H1 (cell line): ENCODE data around the gene UMPS. TPM values are rescaled to one million over a fixed set of nuclear protein-coding genes. Genes with fewer than 3 reads are reported as not detected.

Source experiments
- CTCF ChIA-PET: fragments of 300-600 bp; sonication (Branson Sonifier 250); formaldehyde crosslinking; loops from one replicate; lab custom pipeline; 2021; ENCODE audit not compliant: partially characterized antibody; lab: Charles Lee
- POLR2A ChIA-PET: fragments of 300-600 bp; sonication (Branson Sonifier 250); formaldehyde crosslinking; loops from one replicate; lab custom pipeline; 2021; ENCODE audit warnings: inconsistent platforms; ENCODE audit not compliant: partially characterized antibody; lab: Charles Lee
- DNase-seq, 2 experiments: peaks; one replicate each; pipeline versions ENCODE4 v3.0.0 to v3.0.0-alpha.2; 2010 to 2022; ENCODE audit warnings: low spot score in 2 of 2, low read depth in 1 of 2, mixed read lengths in 1 of 2
- FAIRE-seq: peaks from 2 replicates; lab custom pipeline; 2011; peaks lifted over from hg19 to GRCh38; lab: Jason Lieb, UNC
- H2AFZ ChIP-seq: 2 replicates; pipeline ENCODE4 v1.8.1; 2012; ENCODE audit warnings: low read length, inconsistent platforms
- H2AK5ac ChIP-seq: 2 replicates; pipeline ENCODE4 v1.6.1; 2013; ENCODE audit warnings: low read depth, low read length
- H2BK120ac ChIP-seq: replicated peaks from 2 replicates; pipeline ENCODE3; 2013; ENCODE audit warnings: low read depth, low read length, inconsistent platforms
- H2BK12ac ChIP-seq: 2 replicates; pipeline ENCODE4 v1.6.1; 2013; ENCODE audit warnings: low read depth, low read length
- H2BK15ac ChIP-seq: 2 replicates; pipeline ENCODE4 v1.6.1; 2013; ENCODE audit warnings: low read length
- H2BK20ac ChIP-seq: 2 replicates; pipeline ENCODE4 v1.6.1; 2013; ENCODE audit warnings: low read length
- H2BK5ac ChIP-seq: 2 replicates; pipeline ENCODE4 v1.6.1; 2013; ENCODE audit warnings: low read depth, low read length
- H3K14ac ChIP-seq: 2 replicates; pipeline ENCODE4 v1.6.1; 2013; ENCODE audit warnings: inconsistent platforms; ENCODE audit not compliant: insufficient read length
- H3K18ac ChIP-seq: 2 replicates; pipeline ENCODE4 v1.6.1; 2013; ENCODE audit warnings: low read length; ENCODE audit errors: extremely low read depth
- H3K23ac ChIP-seq: 2 replicates; pipeline ENCODE4 v1.6.1; 2013; ENCODE audit warnings: inconsistent platforms; ENCODE audit not compliant: insufficient read length
- H3K23me2 ChIP-seq: 2 replicates; pipeline ENCODE4 v1.6.1; 2013; ENCODE audit warnings: low read depth, low read length
- H3K27ac ChIP-seq: 2 replicates; pipeline ENCODE4 v1.6.1; 2011; ENCODE audit warnings: low read depth, low read length, inconsistent platforms
- H3K27me3 ChIP-seq, 4 experiments: replicated peaks in 1 of 4; 1 replicate in 1 of 4; 2 replicates in 3 of 4; pipeline versions ENCODE4 v1.6.1 to v1.8.1; 2011 to 2013; ENCODE audit warnings: low read length in 3 of 4, mild to moderate bottlenecking in 3 of 4, inconsistent platforms in 2 of 4, mixed read lengths in 2 of 4, moderate library complexity in 1 of 4; ENCODE audit not compliant: control insufficient read depth in 3 of 4, insufficient read depth in 3 of 4; ENCODE audit errors: extremely low read depth in 1 of 4
- H3K36me3 ChIP-seq, 4 experiments: 2 replicates each; pipeline versions ENCODE4 v1.6.1 to v1.8.1; 2011 to 2013; ENCODE audit warnings: mild to moderate bottlenecking in 4 of 4, low read length in 3 of 4, moderate library complexity in 2 of 4, control low read depth in 1 of 4, inconsistent platforms in 1 of 4; ENCODE audit not compliant: insufficient read depth in 4 of 4, control insufficient read depth in 2 of 4
- H3K4ac ChIP-seq: replicated peaks from 2 replicates; pipeline ENCODE3; 2013; ENCODE audit warnings: low read length, low read depth, mixed read lengths, inconsistent platforms; ENCODE audit not compliant: insufficient read length
- H3K4me1 ChIP-seq, 4 experiments: replicated peaks in 1 of 4; 1 replicate in 1 of 4; 2 replicates in 3 of 4; pipeline versions ENCODE4 v1.6.1 to v1.8.1; 2011 to 2013; ENCODE audit warnings: low read length in 3 of 4, inconsistent platforms in 2 of 4, mixed read lengths in 1 of 4; ENCODE audit not compliant: insufficient read depth in 4 of 4, control insufficient read depth in 3 of 4
- H3K4me2 ChIP-seq, 2 experiments: 2 replicates each; pipeline versions ENCODE4 v1.6.1 to v1.8.1; 2011 to 2013; ENCODE audit warnings: low read depth in 2 of 2, low read length in 2 of 2, control low read depth in 1 of 2, inconsistent platforms in 1 of 2, mild to moderate bottlenecking in 1 of 2; ENCODE audit not compliant: insufficient read depth in 1 of 2
- H3K4me3 ChIP-seq, 4 experiments: fragments of 200-600, 300-600 bp in 1 of 4; sonication (generic), shearing (Covaris generic), sonication (Bioruptor Twin) in 1 of 4; 2 replicates each; pipeline versions ENCODE4 v1.5.1 to v1.8.1; 2011 to 2016; ENCODE audit warnings: low read length in 4 of 4, low read depth in 3 of 4, control low read depth in 2 of 4, inconsistent platforms in 2 of 4, mild to moderate bottlenecking in 2 of 4, mixed read lengths in 1 of 4, moderate library complexity in 1 of 4; ENCODE audit not compliant: insufficient read depth in 2 of 4; ENCODE audit errors: extremely low read depth in 1 of 4
- H3K56ac ChIP-seq: replicated peaks from 2 replicates; pipeline ENCODE3; 2013; ENCODE audit warnings: low read depth, mild to moderate bottlenecking, mixed read lengths, low read length, inconsistent platforms; ENCODE audit not compliant: insufficient read length
- H3K79me1 ChIP-seq: 2 replicates; pipeline ENCODE4 v1.6.1; 2013; ENCODE audit warnings: low read depth, low read length, control low read depth
- H3K79me2 ChIP-seq, 2 experiments: 2 replicates each; pipeline versions ENCODE4 v1.6.1 to v1.8.1; 2012 to 2013; ENCODE audit warnings: low read length in 2 of 2, mild to moderate bottlenecking in 2 of 2, inconsistent platforms in 1 of 2; ENCODE audit not compliant: insufficient read depth in 2 of 2, control insufficient read depth in 1 of 2
- H3K9ac ChIP-seq, 4 experiments: replicated peaks in 1 of 4; 1 replicate in 1 of 4; 2 replicates in 3 of 4; pipeline versions ENCODE4 v1.6.1 to v1.8.1; 2011 to 2013; ENCODE audit warnings: low read depth in 3 of 4, low read length in 3 of 4, control low read depth in 2 of 4, mild to moderate bottlenecking in 2 of 4, moderate library complexity in 2 of 4, inconsistent platforms in 1 of 4; ENCODE audit errors: extremely low read depth in 1 of 4
- H3K9me3 ChIP-seq, 2 experiments: 2 replicates each; pipeline versions ENCODE4 v1.6.1 to v1.8.1; 2012 to 2013; ENCODE audit warnings: mild to moderate bottlenecking in 2 of 2, moderate library complexity in 2 of 2, control low read depth in 1 of 2, inconsistent platforms in 1 of 2, low read depth in 1 of 2, low read length in 1 of 2, mixed read lengths in 1 of 2; ENCODE audit not compliant: insufficient read depth in 2 of 2
- H4K20me1 ChIP-seq, 2 experiments: replicated peaks in 1 of 2; 2 replicates each; pipeline versions ENCODE3 to v1.8.1; 2011 to 2013; ENCODE audit warnings: inconsistent platforms in 2 of 2, low read length in 2 of 2, mild to moderate bottlenecking in 1 of 2; ENCODE audit not compliant: insufficient read depth in 2 of 2, control insufficient read depth in 1 of 2
- H4K5ac ChIP-seq: 2 replicates; pipeline ENCODE4 v1.6.1; 2013; ENCODE audit warnings: low read length, low read depth, mixed read lengths, inconsistent platforms; ENCODE audit not compliant: insufficient read length
- H4K8ac ChIP-seq: 2 replicates; pipeline ENCODE4 v1.8.0; 2013; ENCODE audit warnings: mild to moderate bottlenecking, moderate library complexity, low read length, inconsistent platforms; ENCODE audit not compliant: insufficient read depth; ENCODE audit errors: extremely low read depth
- H4K91ac ChIP-seq: replicated peaks from 2 replicates; pipeline ENCODE3; 2013; ENCODE audit warnings: low read length, mixed read lengths, inconsistent platforms; ENCODE audit not compliant: insufficient read length
- BACH1 ChIP-seq: IDR thresholded peaks from 2 replicates; pipeline ENCODE4 v1.6.1; 2012; ENCODE audit warnings: low read length, improper control_type of control experiment
- CEBPB ChIP-seq: IDR thresholded peaks from 2 replicates; pipeline ENCODE4 v1.6.1; 2012; ENCODE audit warnings: low read depth, low read length
- EP300 ChIP-seq, 2 experiments: IDR thresholded peaks; 1 replicate in 1 of 2; 2 replicates in 1 of 2; pipeline ENCODE4 v1.6.1; 2011 to 2012; ENCODE audit warnings: low read depth in 2 of 2, low read length in 2 of 2, mild to moderate bottlenecking in 2 of 2, borderline replicate concordance in 1 of 2, inconsistent platforms in 1 of 2, moderate library complexity in 1 of 2
- FOSL1 ChIP-seq: IDR thresholded peaks from 2 replicates; pipeline ENCODE4 v1.6.1; 2011; ENCODE audit warnings: mild to moderate bottlenecking, low read depth, low read length, moderate library complexity; ENCODE audit not compliant: insufficient read depth
- JUN ChIP-seq: IDR thresholded peaks from 2 replicates; pipeline ENCODE4 v1.6.1; 2011; ENCODE audit warnings: low read depth, mild to moderate bottlenecking, improper control_type of control experiment, low read length
- KDM5A ChIP-seq: fragments of 200-600 bp; IDR thresholded peaks from 2 replicates; pipeline ENCODE4 v1.7.1; 2012; ENCODE audit warnings: mild to moderate bottlenecking, low read length, inconsistent platforms, mixed read lengths
- MAFK ChIP-seq: IDR thresholded peaks from 2 replicates; pipeline ENCODE4 v1.6.1; 2012; ENCODE audit warnings: low read depth, mild to moderate bottlenecking, improper control_type of control experiment, low read length
- POLR2AphosphoS5 ChIP-seq: IDR thresholded peaks from 2 replicates; pipeline ENCODE4 v1.6.1; 2011; ENCODE audit warnings: low read depth, low read length
- RBBP5 ChIP-seq: IDR thresholded peaks from 2 replicates; pipeline ENCODE4 v1.7.1; 2012; ENCODE audit warnings: low read depth, mild to moderate bottlenecking, inconsistent platforms, low read length, moderate library complexity, borderline replicate concordance
- RFX5 ChIP-seq: IDR thresholded peaks from 2 replicates; pipeline ENCODE4 v1.6.1; 2011; ENCODE audit warnings: low read depth, low read length, improper control_type of control experiment, borderline replicate concordance
- SIRT6 ChIP-seq: IDR thresholded peaks from one replicate; pipeline ENCODE4 v1.7.1; 2012; ENCODE audit warnings: low read length, inconsistent platforms
- SIX5 ChIP-seq: IDR thresholded peaks from 2 replicates; pipeline ENCODE4 v1.6.1; 2011; ENCODE audit warnings: mild to moderate bottlenecking, low read depth, low read length
- SP4 ChIP-seq: IDR thresholded peaks from 2 replicates; pipeline ENCODE4 v1.6.1; 2012; ENCODE audit warnings: low read length, inconsistent platforms
- TAF1 ChIP-seq: IDR thresholded peaks from 2 replicates; pipeline ENCODE4 v1.6.1; 2011; ENCODE audit warnings: mild to moderate bottlenecking, low read depth, low read length
- TBP ChIP-seq: IDR thresholded peaks from 2 replicates; pipeline ENCODE4 v1.6.1; 2011; ENCODE audit warnings: low read depth, low read length, improper control_type of control experiment
- TCF12 ChIP-seq: IDR thresholded peaks from 2 replicates; pipeline ENCODE4 v1.6.1; 2011; ENCODE audit warnings: low read depth, mild to moderate bottlenecking, low read length
- WGBS, 2 experiments: shearing (Covaris generic) in 1 of 2; methylation state at CpG; one replicate each; pipeline versions ENCODE4 v1.1.6 to v1.1.7; 2013 to 2015; ENCODE audit warnings: low lambda C conversion rate in 2 of 2, mixed read lengths in 2 of 2, inconsistent platforms in 1 of 2, low coverage in 1 of 2, missing lambda C conversion rate in 1 of 2; ENCODE audit not compliant: insufficient replicate concordance in 2 of 2, insufficient coverage in 1 of 2, insufficient read length in 1 of 2; ENCODE audit errors: extremely low coverage in 1 of 2, missing lambda C conversion rate in 1 of 2; 5-methylcytosine and 5-hydroxymethylcytosine counted together
- polyA plus RNA-seq, 7 experiments: library from polyadenylated mRNA; depleted of rRNA in 3 of 7; stranded (reverse) in 5 of 7; unstranded in 2 of 7; fragments of >200 nt in 5 of 7; fragments of 200-250 nt in 2 of 7; gene quantifications; 1 replicate in 5 of 7; 2 replicates in 1 of 7; 4 replicates in 1 of 7; pipeline versions ENCODE4 v1.2.1 to v1.2.3, GENCODE V29; 2011 to 2013; ENCODE audit warnings: missing spikeins in 2 of 7, mixed read lengths in 2 of 7
- total RNA-seq: library from RNA; stranded (reverse); fragmentation: NEBNext Ultra II Directional; extraction: Animal tissue kit (Norgen Biotek cat#: 25700); gene quantifications from 2 replicates; pipeline ENCODE4 v1.2.1, GENCODE V29; 2021

Gene UMPS
- total and polyA plus RNA-seq, 2 of the 8 experiments (the other 6 are each of a cell fraction or from before 2014, with no cell fraction given), result 32.8 to 59.0 TPM

DNA sequence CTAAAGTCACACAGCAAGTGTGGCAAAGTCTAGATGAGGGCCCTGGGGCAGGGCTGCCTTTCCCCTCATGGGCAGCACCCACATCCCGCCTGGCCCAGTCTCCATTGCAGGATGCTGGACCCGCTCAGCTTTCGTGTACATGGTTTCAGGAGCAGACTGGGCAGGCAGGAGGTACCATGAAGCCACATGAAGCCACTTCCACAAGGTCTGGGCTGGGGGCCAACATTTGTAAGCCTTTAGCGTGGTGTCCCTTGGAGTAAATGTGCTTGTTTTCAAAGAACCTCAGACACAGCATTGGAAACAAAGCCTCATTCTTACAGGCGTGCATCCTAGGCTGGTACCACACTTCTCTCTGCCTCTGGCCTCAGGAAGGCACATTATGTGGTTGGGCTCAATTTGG lies 34.5 kb downstream of the UMPS start:
- Histone ChIP-seq H3K56ac (no peak overlapping the region), H3K4me1 (no peaks in the 10 kb centered on the region; a peak in 2 of 7 replicates), H2BK120ac (no peak overlapping the region), H3K4me3 (no peak overlapping the region), H3K23ac (no peak overlapping the region), H3K79me1 (no peaks in the 10 kb centered on the region), H4K8ac (no peak overlapping the region), H3K14ac (no peak overlapping the region), H4K20me1 (peaks cover 1 to 2% of the 10 kb centered on the region in 2 experiments), H3K18ac (no peak overlapping the region), H2BK15ac (no peak overlapping the region), H2BK5ac (no peak overlapping the region), H2AFZ (no peak overlapping the region), H4K5ac (no peak overlapping the region), H3K23me2 (no peaks in the 10 kb centered on the region), H3K27ac (no peak overlapping the region), H3K9ac (no peak overlapping the region), H4K91ac (no peak overlapping the region), H3K27me3 (no peaks in the 10 kb centered on the region; a peak in 1 of 7 replicates), H3K36me3 (peaks cover 11 to 34% (median 30%) of the 10 kb centered on the region in 4 experiments; a peak in 7 of 8 replicates), H3K79me2 (no peaks in the 10 kb centered on the region), H3K9me3 (no peaks in the 10 kb centered on the region), H2BK12ac (no peak overlapping the region), H2AK5ac (no peak overlapping the region), H3K4ac (no peak overlapping the region), H2BK20ac (no peak overlapping the region), H3K4me2 (no peak overlapping the region)
- POLR2A ChIA-PET, result interaction anchor here (1.4 to 1.9 kb wide), 2 partner anchors 20 to 32 kb away, joined by 3 to 4 read pairs; no protein-coding TSS in a partner anchor
- FAIRE-seq, result no peak
- no peak for DNase-seq
- CTCF ChIA-PET, result interaction anchor here (1.1 to 11.6 kb wide), 3 partner anchors 22 to 140 kb away, joined by 4 to 173 read pairs (median 7); no protein-coding TSS in a partner anchor
- 69% methylated on average over 5 of the region's 5 CpGs; no CpG with 5 or more reads in 1 of the 2 experiments for WGBS, 2 experiments
- TF ChIP-seq RBBP5, result no peak
- no peak for TF ChIP-seq MAFK
- TF ChIP-seq EP300 (IDR thresholded peaks at IDR 0.05; ENCODE audit: borderline replicate concordance in 1 of 2, low read depth in 2 of 2, low read length in 2 of 2), result no peak
- no peak for TF ChIP-seq TAF1
- no peak for TF ChIP-seq BACH1
- TF ChIP-seq KDM5A, result no peak
- TF ChIP-seq JUN, result no peak
- no peak for TF ChIP-seq CEBPB
- no peak for TF ChIP-seq FOSL1
- TF ChIP-seq SIRT6, result no peak
- TF ChIP-seq TBP, result no peak
- no peak for TF ChIP-seq SIX5
- no peak for TF ChIP-seq RFX5
- TF ChIP-seq POLR2AphosphoS5, result no peak
- TF ChIP-seq SP4, result no peak
- TF ChIP-seq TCF12, result no peak
